GM12892 (cell line): ENCODE results near the gene PTPRU.

Experiments used
- POLR2A ChIP-seq: IDR thresholded peaks from 2 replicates; pipeline ENCODE4 v1.6.1; 2011; ENCODE audit warnings: low read depth, low read length, control low read depth
- POLR2AphosphoS5 ChIP-seq: IDR thresholded peaks from 2 replicates; pipeline ENCODE4 v1.6.1; 2011; ENCODE audit warnings: low read depth, low read length, control low read depth

DNA sequence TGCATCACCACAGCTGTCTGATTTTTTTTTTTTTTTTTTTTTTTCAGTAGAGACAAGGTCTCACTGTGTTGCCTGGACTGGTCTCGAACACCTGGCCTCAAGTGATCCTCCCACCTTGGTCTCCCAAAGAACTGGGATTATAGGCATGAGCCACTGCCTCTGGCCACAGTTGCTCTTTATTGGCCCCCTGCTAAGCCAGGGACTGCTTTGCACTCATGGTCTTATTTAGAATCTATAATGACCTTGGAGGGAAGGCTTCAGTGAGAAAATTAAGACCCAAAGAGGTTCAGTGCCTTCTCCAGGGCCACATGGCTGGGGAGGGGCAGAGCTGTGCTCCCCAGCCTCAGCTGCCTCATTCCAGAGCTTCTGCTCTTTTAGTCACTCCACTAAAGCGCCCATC lies 84.9 kb downstream of the PTPRU start:
- TF ChIP-seq POLR2A: no peak
- no peak for TF ChIP-seq POLR2AphosphoS5
